Vagina (tissue), 2 donors: ENCODE measurements around the gene AGBL1.

Source experiments
- CTCF ChIP-seq, 3 experiments: fragments of 450-650 bp in 2 of 3; fragments of 200-600 bp in 1 of 3; sonication (generic) in 1 of 3; IDR thresholded peaks; one replicate each; pipeline ENCODE4 v1.5.1; 2017 to 2019; ENCODE audit warnings: antibody characterized with exemption in 3 of 3, mild to moderate bottlenecking in 2 of 3, moderate library complexity in 2 of 3
- POLR2AphosphoS5 ChIP-seq, 2 donors: sonication (generic); formaldehyde crosslinking; IDR thresholded peaks; one replicate each; pipeline ENCODE4 v1.9.0; 2017; ENCODE audit warnings: antibody characterized with exemption in 2 of 2, mild to moderate bottlenecking in 2 of 2, low read depth in 1 of 2; ENCODE audit not compliant: insufficient read depth in 1 of 2

- TF ChIP-seq CTCF (IDR thresholded peaks at IDR 0.05) (no peak), POLR2AphosphoS5 (IDR thresholded peaks at IDR 0.05; ENCODE audit: insufficient read depth in 1 of 2, low read depth in 1 of 2) (no peak)
These were observed 862.6 kb downstream of the AGBL1 start for GRCh38 chr15:86942285-86942684.
